OCI-LY7 (cell line): ENCODE measurements around the gene ZNF407. TPM values are rescaled to one million over a fixed set of nuclear protein-coding genes. Genes with fewer than 3 reads are reported as not detected.

ENCODE experiments used
- BruUV-seq: library from RNA; stranded (reverse); fragments of 400-500 nt; replicated peaks from 2 replicates; lab custom pipeline; 2021; lab: Mats Ljungman, UMichigan
- CTCF ChIA-PET: fragments of 300-600 bp; sonication (Branson Sonifier 250); formaldehyde crosslinking; loops from one replicate; lab custom pipeline; 2022; ENCODE audit warnings: antibody characterized with exemption; ENCODE audit not compliant: unreplicated experiment; lab: Charles Lee
- POLR2A ChIA-PET: fragments of 300-600 bp; sonication (Branson Sonifier 250); formaldehyde crosslinking; loops from one replicate; lab custom pipeline; 2022; ENCODE audit warnings: antibody characterized with exemption; lab: Charles Lee
- DNase-seq: peaks from one replicate; pipeline ENCODE4 v3.0.0-alpha.2; 2015; ENCODE audit warnings: low spot score
- H2AFZ ChIP-seq: fragments of 200-600 bp; sonication (generic), shearing (Covaris generic); 2 replicates; pipeline ENCODE4 v1.6.1; 2014; ENCODE audit warnings: mild to moderate bottlenecking, antibody characterized with exemption, low read length, moderate library complexity
- H3K27ac ChIP-seq: fragments of 200-600 bp; sonication (generic); 2 replicates; pipeline ENCODE4 v1.5.1; 2014; ENCODE audit warnings: mixed run types, low read depth, mild to moderate bottlenecking, moderate library complexity, low read length, inconsistent platforms; ENCODE audit not compliant: poor library complexity, severe bottlenecking
- H3K36me3 ChIP-seq: fragments of 200-600 bp; sonication (generic); 2 replicates; pipeline ENCODE4 v1.6.1; 2014; ENCODE audit warnings: mild to moderate bottlenecking, antibody characterized with exemption, low read length, moderate library complexity, mixed read lengths; ENCODE audit not compliant: insufficient read depth
- H3K4me1 ChIP-seq: fragments of 200-600 bp; sonication (generic); 2 replicates; pipeline ENCODE4 v1.5.1; 2014; ENCODE audit warnings: mild to moderate bottlenecking, low read length; ENCODE audit not compliant: insufficient read depth, poor library complexity, severe bottlenecking
- H3K4me2 ChIP-seq: fragments of 200-600 bp; sonication (generic); 2 replicates; pipeline ENCODE4 v1.6.1; 2014; ENCODE audit warnings: mild to moderate bottlenecking, low read length
- H3K4me3 ChIP-seq: fragments of 200-600 bp; sonication (generic); 2 replicates; pipeline ENCODE4 v1.5.1; 2014; ENCODE audit warnings: mild to moderate bottlenecking, low read depth, low read length; ENCODE audit not compliant: poor library complexity, severe bottlenecking
- H3K79me2 ChIP-seq: fragments of 200-600 bp; sonication (generic); 2 replicates; pipeline ENCODE4 v1.6.1; 2016; ENCODE audit warnings: low read depth, mild to moderate bottlenecking, low read length, moderate library complexity, mixed read lengths; ENCODE audit not compliant: insufficient read depth
- H3K9me2 ChIP-seq: fragments of 200-600 bp; sonication (generic); 2 replicates; pipeline ENCODE4 v1.6.1; 2016; ENCODE audit warnings: mild to moderate bottlenecking, low read length, mixed read lengths; ENCODE audit not compliant: insufficient read depth
- H3K9me3 ChIP-seq: fragments of 200-600 bp; sonication (generic); 2 replicates; pipeline ENCODE4 v1.6.1; 2014; ENCODE audit warnings: mild to moderate bottlenecking, mixed run types, low read length, mixed read lengths
- H4K20me1 ChIP-seq: fragments of 200-600 bp; sonication (generic); 2 replicates; pipeline ENCODE4 v1.6.1; 2014; ENCODE audit warnings: mild to moderate bottlenecking, antibody characterized with exemption, low read length, moderate library complexity, mixed read lengths; ENCODE audit not compliant: insufficient read depth
- EZH2phosphoT487 ChIP-seq: fragments of 200-600 bp; sonication (generic); IDR thresholded peaks from 2 replicates; pipeline ENCODE4 v1.6.1; 2018; ENCODE audit warnings: low read depth, borderline replicate concordance, mild to moderate bottlenecking, mixed run types, antibody characterized with exemption, low read length, moderate library complexity, mixed read lengths
- intact Hi-C: fragments of 100-400 bp; cut with micrococcal nuclease; formaldehyde crosslinking; loops from one replicate; pipeline ENCODE4 v1.10.0; 2022; ENCODE audit not compliant: unreplicated experiment
- total RNA-seq, 2 experiments: library from RNA; depleted of rRNA in 1 of 2; stranded (reverse); fragments of >200 nt in 1 of 2; shearing (Covaris generic) in 1 of 2; gene quantifications; 2 replicates each; pipeline ENCODE4 v1.2.3, GENCODE V29; 2014 to 2022
- TF ChIP-seq, protein P1 (sequence below): fragments of 200-600 bp; sonication (generic); conservative IDR thresholded peaks from 2 replicates; pipeline ENCODE4 v1.5.1; 2014; ENCODE audit warnings: mild to moderate bottlenecking, antibody characterized with exemption, low read length, moderate library complexity, mixed read lengths

Gene ZNF407
- total RNA-seq, 2 experiments from 2014 or later = 8.9 to 11.9 TPM

DNA sequence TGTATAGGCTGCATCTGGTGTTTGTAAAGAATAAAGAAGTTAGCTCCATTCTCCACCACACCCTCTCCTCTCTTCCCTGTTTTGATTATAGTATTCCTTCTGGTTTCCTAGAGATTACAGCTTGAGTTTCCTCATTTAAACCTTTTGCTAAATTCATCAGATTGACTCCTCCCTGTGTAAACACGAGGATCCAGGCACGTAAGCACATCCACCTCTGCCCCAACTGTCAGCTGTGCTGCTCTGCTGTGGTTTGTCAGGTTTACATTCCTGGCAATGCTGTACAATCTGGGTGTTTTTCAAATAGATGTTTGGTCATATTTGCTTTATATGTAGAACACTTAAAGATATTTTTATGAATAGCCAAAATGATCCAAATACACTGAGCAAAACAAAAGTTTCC lies 308.5 kb downstream of the ZNF407 start:
- DNase-seq = no peak
- intact Hi-C loops = no loop called here
- TF ChIP-seq, protein P1, sequence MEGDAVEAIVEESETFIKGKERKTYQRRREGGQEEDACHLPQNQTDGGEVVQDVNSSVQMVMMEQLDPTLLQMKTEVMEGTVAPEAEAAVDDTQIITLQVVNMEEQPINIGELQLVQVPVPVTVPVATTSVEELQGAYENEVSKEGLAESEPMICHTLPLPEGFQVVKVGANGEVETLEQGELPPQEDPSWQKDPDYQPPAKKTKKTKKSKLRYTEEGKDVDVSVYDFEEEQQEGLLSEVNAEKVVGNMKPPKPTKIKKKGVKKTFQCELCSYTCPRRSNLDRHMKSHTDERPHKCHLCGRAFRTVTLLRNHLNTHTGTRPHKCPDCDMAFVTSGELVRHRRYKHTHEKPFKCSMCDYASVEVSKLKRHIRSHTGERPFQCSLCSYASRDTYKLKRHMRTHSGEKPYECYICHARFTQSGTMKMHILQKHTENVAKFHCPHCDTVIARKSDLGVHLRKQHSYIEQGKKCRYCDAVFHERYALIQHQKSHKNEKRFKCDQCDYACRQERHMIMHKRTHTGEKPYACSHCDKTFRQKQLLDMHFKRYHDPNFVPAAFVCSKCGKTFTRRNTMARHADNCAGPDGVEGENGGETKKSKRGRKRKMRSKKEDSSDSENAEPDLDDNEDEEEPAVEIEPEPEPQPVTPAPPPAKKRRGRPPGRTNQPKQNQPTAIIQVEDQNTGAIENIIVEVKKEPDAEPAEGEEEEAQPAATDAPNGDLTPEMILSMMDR = no peak
- TF ChIP-seq EZH2phosphoT487 = no peak
- Histone ChIP-seq H3K9me2 (no peaks in the 10 kb centered on the region), H3K79me2 (no peaks in the 10 kb centered on the region), H3K27ac (no peak overlapping the region), H3K36me3 (no peaks in the 10 kb centered on the region), H3K9me3 (no peaks in the 10 kb centered on the region), H3K4me1 (no peaks in the 10 kb centered on the region), H3K4me3 (no peak overlapping the region), H3K4me2 (no peak overlapping the region), H2AFZ (no peak overlapping the region), H4K20me1 (no peaks in the 10 kb centered on the region)
- ChIA-PET POLR2A (no interaction called here), CTCF (no interaction called here)
- no TSS peak for BruUV-seq

DNA sequence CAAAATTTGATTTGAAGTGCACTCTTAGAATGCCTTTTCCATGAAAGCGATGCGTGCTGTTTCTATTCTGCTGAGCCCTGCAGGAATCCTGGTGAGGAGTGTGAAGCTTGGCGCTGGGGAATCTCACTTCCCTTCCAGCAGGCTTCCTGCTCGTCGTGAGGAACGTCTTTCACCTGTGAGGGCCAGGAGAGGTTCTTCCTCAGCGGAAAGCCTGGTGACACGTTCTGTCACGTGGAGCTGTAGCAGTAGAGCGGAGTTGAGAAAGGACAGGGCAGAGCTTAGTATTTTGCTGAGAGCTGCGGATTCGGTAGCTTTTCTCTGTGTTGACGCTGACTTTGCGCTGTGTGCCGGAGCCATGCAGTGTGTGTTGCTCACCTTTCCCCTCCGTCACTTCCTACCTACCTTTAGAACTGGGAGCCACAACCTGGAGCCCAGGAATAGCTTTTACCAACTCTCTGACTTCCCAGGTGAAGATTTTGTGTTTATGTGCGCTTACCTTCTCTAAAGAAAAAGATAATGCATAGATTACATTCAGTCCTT lies 316.5 kb downstream of the ZNF407 start:
- Histone ChIP-seq H3K36me3 (no peaks in the 10 kb centered on the region), H3K27ac (no peak overlapping the region), H3K9me3 (no peaks in the 10 kb centered on the region), H3K79me2 (no peaks in the 10 kb centered on the region), H2AFZ (no peak overlapping the region), H3K9me2 (no peaks in the 10 kb centered on the region), H3K4me1 (no peaks in the 10 kb centered on the region), H3K4me2 (no peak overlapping the region), H3K4me3 (no peak overlapping the region), H4K20me1 (no peaks in the 10 kb centered on the region)
- intact Hi-C loops = no loop called here
- CTCF ChIA-PET = no interaction called here
- DNase-seq = no peak
- TF ChIP-seq EZH2phosphoT487 = no peak
- TF ChIP-seq, protein P1 = no peak
- BruUV-seq = no TSS peak
- POLR2A ChIA-PET = interaction anchor here (0.6 kb wide), 1 partner anchor 174 kb away, joined by 4 read pairs; no protein-coding TSS in a partner anchor

DNA sequence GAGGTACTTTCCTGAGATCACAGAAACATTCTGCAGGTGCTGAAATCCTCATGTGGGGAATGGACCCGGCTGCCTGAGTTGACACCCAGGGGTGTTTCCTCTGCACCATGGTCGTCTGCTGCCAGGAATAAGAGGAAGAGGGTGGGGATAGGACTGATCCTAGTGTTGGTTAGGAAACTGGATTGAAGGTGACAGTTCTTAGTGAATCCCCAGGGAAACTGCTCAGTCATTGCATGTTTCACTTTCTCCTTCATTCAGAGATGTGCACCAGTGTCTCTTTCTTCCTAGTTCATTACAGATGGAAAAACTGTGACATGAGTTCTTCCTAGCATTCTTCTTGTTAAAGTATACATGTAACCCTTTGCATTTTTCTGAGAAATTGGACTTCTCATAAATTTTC lies 317.0 kb downstream of the ZNF407 start:
- Histone ChIP-seq H3K4me2 (no peak overlapping the region), H3K9me2 (no peaks in the 10 kb centered on the region), H3K9me3 (no peaks in the 10 kb centered on the region), H3K36me3 (no peaks in the 10 kb centered on the region), H4K20me1 (no peaks in the 10 kb centered on the region), H2AFZ (no peak overlapping the region), H3K4me3 (no peak overlapping the region), H3K4me1 (no peaks in the 10 kb centered on the region), H3K27ac (no peak overlapping the region), H3K79me2 (no peaks in the 10 kb centered on the region)
- ChIA-PET POLR2A (no interaction called here), CTCF (no interaction called here)
- intact Hi-C loops = no loop called here
- no peak for DNase-seq
- TF ChIP-seq, protein P1 = no peak
- no peak for TF ChIP-seq EZH2phosphoT487
- BruUV-seq = no TSS peak
